Kidney capillary endothelial cell (primary cell): Measurements from ENCODE around the gene SOX1.

Source experiments
- DNase-seq: peaks from one replicate; pipeline ENCODE4 v3.0.0-alpha.2; 2018; ENCODE audit warnings: low spot score

SOX1 gene

GRCh38 chr13:112106478-112107141 is 39.7 kb downstream of the SOX1 start:
- no peak for DNase-seq

GRCh38 chr13:112107289-112107688 is 40.3 kb downstream of the SOX1 start:
- DNase-seq, result no peak

- DNase-seq, result no peak
Observed at GRCh38 chr13:112110479-112110878, 43.5 kb downstream of the SOX1 start.

GRCh38 chr13:112111239-112111857 is 44.4 kb downstream of the SOX1 start:
- DNase-seq, result no peak

- no peak for DNase-seq
Observed at GRCh38 chr13:112112534-112113276, 45.8 kb downstream of the SOX1 start.

- DNase-seq, result no peak
Observed at GRCh38 chr13:112113348-112113747, 46.4 kb downstream of the SOX1 start.

- no peak for DNase-seq
Observed at GRCh38 chr13:112113851-112114250, 46.9 kb downstream of the SOX1 start.

- no peak for DNase-seq
Observed at GRCh38 chr13:112114391-112114790, 47.4 kb downstream of the SOX1 start.

- no peak for DNase-seq
Observed at GRCh38 chr13:112115403-112116091, 48.6 kb downstream of the SOX1 start.

- no peak for DNase-seq
Observed at GRCh38 chr13:112116187-112116950, 49.4 kb downstream of the SOX1 start.

- no peak for DNase-seq
Observed at GRCh38 chr13:112117258-112117954, 50.5 kb downstream of the SOX1 start.

GRCh38 chr13:112117955-112118302 is 51.0 kb downstream of the SOX1 start:
- no peak for DNase-seq

GRCh38 chr13:112118451-112119064 is 51.6 kb downstream of the SOX1 start:
- no peak for DNase-seq

GRCh38 chr13:112119192-112120030 is 52.5 kb downstream of the SOX1 start:
- DNase-seq, result no peak

GRCh38 chr13:112120031-112120373 is 53.1 kb downstream of the SOX1 start:
- no peak for DNase-seq
